Right lobe of liver (tissue), 4 donors: ENCODE data around the gene TENM3.

Experiments
- POLR2A ChIP-seq: fragments of 450-650 bp; IDR thresholded peaks from one replicate; pipeline ENCODE4 v1.6.1; 2017; ENCODE audit warnings: antibody characterized with exemption, mild to moderate bottlenecking
- TF ChIP-seq, protein P1 (sequence below), 4 donors: fragments of 200-600 bp in 3 of 4; fragments of 450-650 bp in 1 of 4; IDR thresholded peaks; one replicate each; pipeline versions ENCODE4 v1.5.1 to v1.8.0; 2016 to 2022; ENCODE audit warnings: antibody characterized with exemption in 4 of 4, mild to moderate bottlenecking in 2 of 4
- donor health status: DM: no; HTN: no; CAD: no.
- donor health status: DM: no; HTN: no; CAD: no.
- donor health status: DM: no; HTN: yes; CAD: no.

DNA sequence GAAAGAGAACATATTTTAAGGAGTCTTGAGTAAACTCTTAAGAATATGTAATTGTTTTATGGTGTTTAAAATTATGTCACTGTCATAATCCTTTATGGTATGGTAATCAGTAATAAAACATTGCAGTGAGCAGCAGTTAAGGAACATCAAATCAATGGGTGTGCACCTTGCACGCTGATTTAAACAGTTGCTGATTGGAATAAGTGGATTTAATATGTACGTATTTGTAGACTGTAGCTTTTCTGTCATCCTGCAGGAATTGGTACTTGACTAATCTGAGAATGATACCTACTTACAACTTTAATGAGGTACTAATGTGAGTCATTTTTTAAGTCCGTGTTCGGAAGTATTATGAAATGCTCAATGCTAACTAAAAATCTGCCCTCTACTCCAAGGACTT lies 461.7 kb downstream of the TENM3 start:
- TF ChIP-seq, protein P1, sequence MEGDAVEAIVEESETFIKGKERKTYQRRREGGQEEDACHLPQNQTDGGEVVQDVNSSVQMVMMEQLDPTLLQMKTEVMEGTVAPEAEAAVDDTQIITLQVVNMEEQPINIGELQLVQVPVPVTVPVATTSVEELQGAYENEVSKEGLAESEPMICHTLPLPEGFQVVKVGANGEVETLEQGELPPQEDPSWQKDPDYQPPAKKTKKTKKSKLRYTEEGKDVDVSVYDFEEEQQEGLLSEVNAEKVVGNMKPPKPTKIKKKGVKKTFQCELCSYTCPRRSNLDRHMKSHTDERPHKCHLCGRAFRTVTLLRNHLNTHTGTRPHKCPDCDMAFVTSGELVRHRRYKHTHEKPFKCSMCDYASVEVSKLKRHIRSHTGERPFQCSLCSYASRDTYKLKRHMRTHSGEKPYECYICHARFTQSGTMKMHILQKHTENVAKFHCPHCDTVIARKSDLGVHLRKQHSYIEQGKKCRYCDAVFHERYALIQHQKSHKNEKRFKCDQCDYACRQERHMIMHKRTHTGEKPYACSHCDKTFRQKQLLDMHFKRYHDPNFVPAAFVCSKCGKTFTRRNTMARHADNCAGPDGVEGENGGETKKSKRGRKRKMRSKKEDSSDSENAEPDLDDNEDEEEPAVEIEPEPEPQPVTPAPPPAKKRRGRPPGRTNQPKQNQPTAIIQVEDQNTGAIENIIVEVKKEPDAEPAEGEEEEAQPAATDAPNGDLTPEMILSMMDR (IDR thresholded peaks at IDR 0.05), result no peak
- no peak for TF ChIP-seq POLR2A
